HG02642 (cell line): ENCODE measurements around the gene OR52I2.

Experiments used
- ATAC-seq: cut with Tn5 transposase; IDR thresholded peaks from one replicate; pipeline ENCODE4 v1.9.1; 2021; ENCODE audit warnings: mild to moderate bottlenecking; ENCODE audit not compliant: unreplicated experiment, poor library complexity

The OR52I2 gene

DNA sequence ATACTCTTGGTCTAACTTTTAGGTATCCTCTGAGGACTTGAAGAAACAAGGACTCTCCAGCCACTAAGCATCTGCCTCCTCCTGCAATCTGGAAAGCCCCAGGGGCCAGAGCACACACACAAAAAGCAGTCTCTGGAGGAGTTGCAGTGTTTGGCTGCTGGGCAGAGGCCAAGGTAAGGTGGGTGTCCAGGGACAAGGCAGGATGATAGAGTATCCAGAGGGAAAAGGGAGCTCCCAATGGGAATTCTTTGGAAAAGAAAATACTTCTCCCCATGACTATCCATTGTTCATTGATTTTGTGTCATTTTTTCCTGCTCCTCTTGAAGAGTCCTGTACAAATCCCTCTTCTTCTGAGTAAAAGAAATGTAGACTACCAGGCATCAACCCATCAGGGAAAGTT lies at the start of gene OR52I2:
Gene OR52I2 (plus strand): TSS at position 301 of the 400 bp plus-strand sequence.
- no peak for ATAC-seq

DNA sequence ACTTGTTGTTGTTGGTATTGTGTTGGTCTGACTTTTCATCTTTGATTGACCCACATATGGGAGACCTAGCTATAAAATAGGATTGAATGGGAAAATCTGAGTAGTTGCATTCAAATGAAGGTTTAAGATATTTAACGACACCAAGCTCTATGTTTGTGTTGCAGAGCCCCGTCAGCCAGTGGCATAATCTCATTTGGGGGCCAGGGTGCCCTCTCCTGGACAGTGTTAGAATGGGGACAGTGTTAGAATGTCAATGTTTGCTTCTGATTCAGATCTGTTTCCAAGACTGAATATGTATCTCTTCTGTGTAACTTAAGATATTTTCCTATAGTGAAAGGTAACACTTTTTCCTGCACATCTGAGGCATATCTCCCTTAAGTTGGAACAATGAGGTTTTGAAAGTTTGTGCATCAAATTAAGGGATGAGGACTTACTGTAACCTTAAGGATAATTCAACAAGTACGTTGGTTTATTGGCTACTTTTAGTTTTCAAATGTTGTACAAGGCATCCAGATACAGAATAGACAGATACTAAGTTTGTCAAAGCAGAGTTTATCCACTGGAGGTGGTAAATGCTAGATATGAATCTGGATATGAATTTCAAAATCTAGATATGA lies 41.8 kb upstream of the OR52I2 start:
- peak; percentile 80 for ATAC-seq

DNA sequence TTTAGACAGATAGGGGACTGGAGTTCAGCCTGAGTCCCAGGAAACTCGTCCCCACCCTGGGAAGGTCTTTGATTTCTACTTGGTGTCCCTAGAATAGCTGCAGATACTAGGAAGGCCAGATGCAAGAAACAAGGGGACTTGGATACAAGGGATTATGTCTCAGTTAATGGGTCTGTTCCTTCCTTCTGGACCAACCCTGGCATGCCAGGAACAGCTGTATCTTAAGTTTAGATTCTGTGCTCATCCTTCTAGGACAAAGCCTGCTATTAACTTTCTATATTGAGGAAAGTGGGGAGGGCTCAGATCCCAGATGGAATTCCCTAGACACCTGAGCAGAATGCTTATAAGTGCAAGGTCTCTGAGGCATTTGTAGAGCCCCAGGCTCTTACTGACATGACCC lies 40.5 kb upstream of the OR52I2 start:
- ATAC-seq = no peak

DNA sequence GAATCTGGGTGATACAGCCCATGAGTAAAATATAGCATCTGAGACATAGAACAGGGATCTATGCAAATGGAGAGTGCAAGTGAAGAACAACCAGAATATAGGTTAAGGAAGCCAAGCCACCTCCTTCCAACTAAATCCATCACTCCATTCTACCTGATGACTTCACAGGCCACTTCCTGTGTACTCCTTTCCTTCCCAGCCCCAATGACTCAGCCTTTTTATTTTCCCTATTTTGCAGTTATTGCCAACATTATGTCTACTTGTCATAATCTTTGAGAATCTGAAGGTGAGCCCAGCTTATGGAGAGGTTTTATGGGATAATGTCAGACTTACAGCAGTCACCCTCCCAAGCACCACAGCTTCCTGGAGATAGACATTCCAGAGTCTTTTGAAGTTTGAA lies 38.0 kb upstream of the OR52I2 start:
- no peak for ATAC-seq

DNA sequence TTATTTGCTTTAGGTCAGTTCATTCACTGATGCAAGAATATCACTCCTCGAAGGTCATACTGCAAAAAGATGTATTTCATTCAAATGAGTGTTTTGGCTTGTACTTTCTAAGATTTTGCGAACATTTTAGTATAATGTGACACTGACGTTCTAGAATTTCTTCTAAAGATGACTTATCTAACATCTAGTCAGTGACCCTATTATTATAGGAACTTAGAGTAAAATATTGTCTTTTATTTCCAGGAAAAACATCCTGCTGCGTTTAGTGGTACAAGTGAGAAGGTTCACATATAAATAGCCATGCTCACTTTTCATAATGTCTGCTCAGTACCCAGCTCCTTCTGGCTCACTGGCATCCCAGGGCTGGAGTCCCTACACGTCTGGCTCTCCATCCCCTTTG lies 36.7 kb upstream of the OR52I2 start, which contains the start of gene OR52M1:
Gene OR52M1 (plus strand): TSS at position 301 of the 400 bp plus-strand sequence. CDS start 0 bp downstream, at position 301.
- no peak for ATAC-seq

DNA sequence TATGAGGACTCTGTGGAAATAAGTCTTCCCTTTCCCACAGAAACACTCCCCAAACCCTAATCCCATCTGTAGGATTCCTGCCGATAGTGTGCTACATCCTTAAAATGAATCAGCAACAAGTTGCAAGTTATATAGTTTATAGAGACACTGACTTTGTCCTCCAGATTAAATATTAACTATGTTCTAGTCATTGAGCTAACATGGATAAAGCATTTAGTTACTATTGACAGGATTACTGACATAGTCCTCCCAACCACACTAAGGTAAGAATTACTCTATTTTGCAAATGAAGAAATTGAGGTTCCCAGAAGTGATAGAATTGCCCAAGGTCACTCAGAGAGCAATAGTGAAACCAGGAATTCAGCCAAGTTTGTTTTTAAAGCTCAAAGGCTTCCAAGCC lies 34.7 kb upstream of the OR52I2 start:
- no peak for ATAC-seq

DNA sequence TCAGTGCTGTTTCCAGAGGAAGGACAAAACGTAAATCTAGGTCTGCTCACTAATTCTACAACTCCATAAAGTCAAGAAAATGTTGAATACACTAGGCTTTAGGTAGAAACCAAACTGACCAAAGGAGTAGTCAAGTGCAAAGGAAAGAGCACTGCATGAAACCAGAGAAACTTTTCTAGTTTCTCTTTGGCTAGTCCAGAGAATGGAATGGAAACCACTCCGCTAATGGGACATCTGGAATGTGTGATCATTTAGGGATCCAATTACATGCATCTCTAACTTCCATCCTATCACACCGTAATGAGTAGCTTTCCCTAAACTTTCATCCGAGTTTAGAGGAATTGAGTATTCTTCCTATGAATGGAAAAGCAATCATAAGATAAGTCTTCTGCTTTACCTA lies 34.1 kb upstream of the OR52I2 start:
- ATAC-seq = no peak

DNA sequence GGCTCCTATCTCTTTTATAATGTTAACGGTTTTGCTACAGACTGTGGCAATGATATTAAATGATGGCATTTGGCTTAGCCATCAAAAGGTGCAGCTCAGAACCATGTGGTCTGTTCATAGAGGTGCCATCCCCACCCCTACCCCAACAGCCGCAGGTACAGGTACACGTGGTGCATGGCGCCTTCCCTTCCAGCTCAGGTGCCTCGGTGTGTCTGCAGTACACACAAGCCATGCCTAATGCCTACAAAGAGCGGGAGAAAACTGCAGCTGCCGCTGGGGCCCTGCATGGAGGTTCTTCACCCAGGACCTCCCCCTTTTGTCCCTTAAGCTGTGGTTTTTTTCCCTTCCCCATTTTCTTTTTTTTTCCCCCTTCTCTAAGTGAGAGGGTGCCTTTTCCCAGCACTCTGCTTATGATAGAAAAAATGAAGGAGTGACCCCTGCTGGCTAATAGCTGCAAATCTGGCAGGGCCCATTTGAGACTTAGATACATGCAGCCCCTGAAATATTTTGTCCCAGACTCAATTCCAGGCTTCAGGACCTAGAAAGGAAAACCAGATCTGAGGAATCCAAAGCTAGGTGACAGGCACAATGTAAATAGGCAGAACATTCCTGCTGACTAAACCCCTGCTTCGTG lies 30.1 kb upstream of the OR52I2 start:
- ATAC-seq = no peak

DNA sequence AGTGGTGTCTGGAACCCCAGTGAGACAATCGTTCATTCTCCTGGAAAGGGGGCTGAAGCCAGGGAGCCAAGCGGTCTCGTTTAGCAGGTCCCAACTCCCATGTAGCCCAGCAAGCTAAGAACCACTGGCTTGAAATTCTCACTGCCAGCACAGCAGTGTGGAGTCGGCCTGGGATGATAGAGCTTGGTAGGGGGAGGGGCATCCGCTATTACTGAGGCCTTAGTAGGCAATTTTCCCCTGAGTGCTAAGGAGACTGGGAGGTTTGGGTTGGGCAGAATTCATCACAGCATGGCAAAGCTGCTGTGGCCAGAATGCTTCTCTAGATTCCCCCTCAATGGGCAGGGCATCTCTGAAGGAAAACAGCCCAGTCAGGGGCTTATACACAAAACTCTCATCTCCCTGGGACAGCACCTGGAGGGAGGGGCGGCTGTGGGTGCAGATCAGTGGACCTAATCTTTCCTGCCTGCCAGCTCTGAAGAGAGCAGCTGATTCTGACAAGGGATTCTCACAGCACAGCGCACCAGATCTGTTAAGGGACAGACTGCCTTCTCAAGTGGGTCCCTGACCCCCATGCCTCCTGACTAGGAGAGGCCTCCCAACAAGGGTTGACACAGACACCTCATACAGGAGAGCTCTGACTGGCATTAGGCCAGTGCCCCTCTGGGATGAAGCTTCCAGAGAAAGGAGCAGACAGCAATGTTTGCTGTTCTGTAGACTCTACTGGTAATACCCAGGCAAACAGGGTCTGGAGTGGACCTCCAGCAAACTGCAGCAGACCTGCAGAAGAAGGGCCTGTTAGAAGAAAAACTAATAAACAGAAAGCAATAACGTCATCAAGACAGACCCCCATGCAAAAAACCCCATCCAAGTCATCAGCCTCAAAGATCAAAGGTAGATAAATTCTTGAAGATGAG lies 21.8 kb upstream of the OR52I2 start:
- no peak for ATAC-seq

DNA sequence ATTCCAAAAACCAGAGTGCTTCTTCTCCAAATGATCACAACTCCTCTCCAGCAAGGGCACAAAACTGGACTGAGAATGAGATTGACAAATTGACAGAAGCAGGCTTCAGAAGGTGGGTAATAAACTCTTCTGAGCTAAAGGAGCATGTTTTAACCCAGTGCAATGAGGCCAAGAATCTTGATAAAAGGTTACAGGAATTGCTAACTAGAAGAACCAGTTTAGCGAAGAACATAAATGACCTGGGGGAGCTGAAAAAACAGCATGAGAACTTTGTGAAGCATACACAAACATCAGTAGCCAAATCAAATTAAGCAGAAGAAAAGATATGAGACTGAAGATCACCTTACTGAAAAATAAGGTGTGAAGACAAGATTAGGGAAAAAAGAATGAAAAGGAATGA lies 21.1 kb upstream of the OR52I2 start:
- ATAC-seq = no peak

DNA sequence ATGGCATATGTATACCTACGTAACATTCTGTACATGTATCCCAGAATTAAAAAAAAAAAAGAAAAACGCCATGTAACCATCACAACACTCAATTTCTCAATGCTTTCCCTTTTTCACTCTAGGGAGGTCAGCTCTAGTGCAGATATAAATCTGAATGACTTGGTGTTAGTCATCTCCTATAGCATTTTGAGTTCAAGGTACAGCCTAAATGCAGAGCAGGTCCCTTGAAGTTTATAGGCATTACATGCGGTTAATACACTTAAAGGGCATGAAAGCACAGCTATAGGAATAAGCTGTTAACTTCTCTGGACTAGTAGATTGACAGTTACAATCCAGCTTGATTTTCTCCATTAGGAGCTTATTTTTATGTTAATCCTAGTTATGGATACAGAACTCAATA lies 16.2 kb upstream of the OR52I2 start:
- no peak for ATAC-seq

DNA sequence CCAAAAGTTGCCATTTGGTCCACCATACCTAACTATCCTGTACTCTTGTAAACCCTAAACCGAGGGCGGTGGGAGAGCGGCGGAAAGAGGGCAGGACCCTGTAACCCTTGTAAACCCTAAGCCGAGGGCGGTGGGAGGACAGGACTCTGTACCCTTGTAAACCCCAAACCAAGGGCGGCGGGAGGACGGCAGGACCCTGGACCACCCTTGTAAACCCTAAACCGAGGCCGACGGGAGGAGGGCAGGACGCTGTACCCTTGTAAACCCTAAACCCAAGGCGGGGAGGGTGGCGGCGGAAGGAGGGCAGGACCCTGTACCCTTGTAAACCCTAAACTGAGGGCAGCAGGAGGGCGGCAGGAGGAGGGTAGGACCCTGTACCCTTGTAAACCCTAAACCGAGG lies 12.5 kb upstream of the OR52I2 start:
- no peak for ATAC-seq

DNA sequence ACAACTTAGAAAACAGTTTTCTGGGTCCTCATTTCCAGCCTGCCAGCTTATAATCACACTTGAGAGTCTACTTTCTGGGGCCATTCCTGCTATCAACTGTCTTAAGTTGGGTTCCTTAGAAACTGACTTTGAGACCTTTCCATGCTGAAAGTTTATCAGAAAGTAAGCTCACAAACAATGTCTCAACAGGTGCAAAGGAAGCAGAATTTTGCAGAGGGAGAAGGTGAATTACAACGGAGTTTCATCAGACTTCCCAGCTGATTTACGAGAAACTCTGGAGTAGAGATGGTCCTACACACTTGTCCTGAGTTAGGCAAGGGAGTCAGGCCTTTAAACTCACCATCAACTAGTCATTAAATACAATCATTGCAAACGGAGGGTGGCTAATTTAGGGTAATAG lies 4.7 kb upstream of the OR52I2 start:
- no peak for ATAC-seq

DNA sequence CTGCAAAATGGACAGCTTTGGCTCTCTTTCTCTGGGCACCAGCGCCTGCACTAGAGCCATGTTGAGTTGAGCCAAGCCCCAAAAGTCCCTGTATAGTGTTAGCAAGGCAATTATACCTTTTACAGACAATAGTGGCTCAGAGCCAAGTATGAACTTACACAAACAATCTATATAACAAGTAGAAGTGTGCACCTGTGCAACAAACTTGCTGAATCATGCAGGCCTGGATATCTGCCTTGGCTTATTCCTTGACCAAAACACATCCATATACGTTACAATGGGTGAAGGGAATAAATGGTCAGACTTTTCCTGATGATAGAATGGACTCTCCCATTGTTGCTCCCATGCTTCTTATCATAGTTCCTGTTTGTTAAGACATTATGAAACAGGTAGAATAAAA lies 3.8 kb upstream of the OR52I2 start:
- ATAC-seq = no peak

DNA sequence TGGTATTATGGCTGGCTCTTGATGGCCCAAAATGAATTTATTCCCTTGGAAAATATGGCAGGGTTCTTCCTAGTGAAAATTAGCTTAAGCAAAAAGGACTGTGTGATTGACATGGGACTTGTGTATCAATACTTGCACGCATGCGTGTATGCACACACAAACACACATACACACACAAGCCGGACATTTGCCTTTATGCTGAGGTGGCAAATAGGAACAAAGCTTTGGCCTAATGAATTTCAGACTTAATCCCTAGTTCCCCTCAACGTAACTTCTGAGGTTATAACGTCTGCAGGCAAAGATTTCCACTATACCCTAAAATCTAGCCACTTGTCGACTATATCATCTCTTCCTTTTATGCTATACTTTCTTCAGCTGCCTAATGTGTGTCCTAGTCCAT lies 2.9 kb upstream of the OR52I2 start:
- ATAC-seq = no peak

DNA sequence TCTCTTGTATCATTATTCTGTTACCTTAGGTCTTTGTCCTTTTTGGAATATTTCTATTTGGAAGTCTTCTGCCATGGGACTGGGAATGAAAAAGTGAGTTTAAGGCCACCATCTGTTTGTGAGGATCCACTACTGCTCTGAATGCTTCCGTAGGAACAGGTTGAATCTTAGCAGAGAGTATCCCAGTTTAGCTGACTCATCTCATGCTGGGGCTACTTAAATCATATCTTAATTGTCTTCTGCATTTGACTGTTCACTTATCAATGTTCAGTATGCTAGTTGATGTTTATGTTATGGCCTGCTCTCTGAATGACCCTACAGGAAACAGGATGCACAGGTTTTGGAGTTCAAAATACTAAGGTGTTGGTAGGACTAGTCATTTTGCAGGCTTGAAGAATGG lies 1.4 kb upstream of the OR52I2 start:
- ATAC-seq = no peak

DNA sequence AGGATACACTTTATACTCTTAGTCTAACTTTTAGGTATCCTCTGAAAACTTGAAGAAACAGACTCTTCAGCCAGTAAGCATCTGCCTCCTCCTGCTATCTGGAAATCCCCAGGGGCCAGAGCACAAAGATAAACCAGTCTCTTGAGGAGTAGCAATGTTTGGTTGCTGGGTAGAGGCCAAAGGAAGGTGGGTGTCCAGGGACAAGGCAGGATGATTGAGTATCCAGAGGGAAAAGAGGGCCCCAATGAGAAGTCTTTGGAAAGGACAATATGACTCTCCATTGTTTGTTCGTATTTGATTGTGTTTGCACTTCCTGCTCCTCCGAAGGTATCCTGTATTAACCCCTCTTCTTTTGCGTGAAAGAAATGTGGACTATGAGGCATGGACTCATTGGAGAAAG lies 7.5 kb downstream of the OR52I2 start:
- no peak for ATAC-seq

DNA sequence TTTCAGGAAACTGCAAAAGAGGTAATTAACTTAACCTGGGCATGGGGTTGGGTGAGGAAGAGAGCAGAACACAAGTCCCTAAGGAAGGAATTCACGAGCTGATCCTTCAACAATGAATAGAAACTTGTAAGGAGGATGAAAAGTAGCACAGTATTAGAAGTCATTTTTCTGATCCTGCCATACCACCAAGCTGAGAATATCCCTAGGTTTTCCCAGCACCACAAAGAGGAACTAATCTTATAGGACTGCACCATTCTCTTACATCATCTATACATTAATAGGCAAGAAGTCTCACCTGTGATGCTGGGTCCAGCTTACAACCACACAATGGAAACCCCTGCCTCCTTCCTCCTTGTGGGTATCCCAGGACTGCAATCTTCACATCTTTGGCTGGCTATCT lies 12.2 kb downstream of the OR52I2 start, which contains the start of gene OR52I1:
Gene OR52I1 (plus strand): TSS at position 301 of the 400 bp plus-strand sequence. CDS start 0 bp downstream, at position 301.
- no peak for ATAC-seq

DNA sequence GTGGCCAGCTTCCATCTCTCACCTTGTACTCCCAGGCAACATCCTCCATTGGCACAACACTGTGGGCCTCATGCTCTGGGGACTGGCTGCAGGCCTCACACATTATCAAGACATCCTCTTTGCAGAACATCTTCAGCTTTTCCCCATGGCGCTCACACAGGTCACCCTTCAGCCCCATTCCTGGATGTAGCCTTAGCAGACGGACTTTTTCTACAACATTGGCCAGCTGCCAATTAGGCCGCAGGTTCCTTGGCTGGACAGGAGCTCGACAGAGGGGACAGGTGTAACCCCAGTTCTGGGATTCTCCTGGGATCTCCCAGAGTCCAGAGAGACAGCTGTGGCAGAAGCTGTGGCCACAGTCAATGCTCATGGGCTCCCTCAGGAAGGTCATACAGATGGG lies 23.5 kb downstream of the OR52I2 start:
- ATAC-seq = no peak

DNA sequence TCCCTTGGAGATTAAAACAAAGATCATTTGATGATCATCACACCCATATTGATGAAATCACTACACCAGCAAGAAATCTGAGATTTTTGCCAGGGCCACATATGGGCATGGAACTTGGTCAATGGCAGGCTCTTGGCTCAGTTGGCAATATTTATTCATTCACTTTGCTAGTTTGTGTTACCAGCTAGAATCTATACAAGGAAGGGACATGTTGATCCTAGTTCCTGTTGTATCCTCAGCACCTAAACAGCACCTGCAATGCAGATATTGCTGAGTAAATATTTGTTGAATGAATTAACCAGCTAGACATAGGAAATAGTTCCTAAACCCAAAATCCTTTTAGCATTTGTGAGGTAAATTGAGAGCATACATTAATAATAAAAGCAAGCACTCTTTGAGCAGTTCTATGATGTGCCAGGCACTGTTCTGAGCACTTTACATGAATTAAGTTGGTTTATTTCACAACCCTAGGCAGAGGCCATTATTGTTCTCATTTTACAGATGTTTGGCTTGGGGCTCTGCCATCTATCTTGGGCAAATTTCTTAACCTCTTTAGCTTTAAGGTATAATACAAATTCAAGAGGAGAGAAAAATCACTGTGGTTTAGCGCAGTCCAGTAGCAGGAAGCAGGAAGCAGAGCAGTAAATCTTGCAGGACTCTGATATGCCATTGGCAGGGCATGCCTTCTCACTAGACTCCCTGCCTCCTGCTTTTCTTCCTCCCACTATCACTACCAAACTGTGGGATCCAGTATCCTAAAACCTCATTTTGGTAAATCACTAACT lies 24.9 kb downstream of the OR52I2 start:
- ATAC-seq = no peak
